ENCODE data around the gene ALPL.

The ALPL gene

GRCh38 chr1:21604208-21604957, 95.2 kb downstream of the ALPL start:
- DNase-seq = no peak

- DNase-seq = no peak
These were observed 95.9 kb downstream of the ALPL start for GRCh38 chr1:21605012-21605715.

- no peak for DNase-seq
These were observed 96.9 kb downstream of the ALPL start for GRCh38 chr1:21605964-21606705.

- peak; percentile 24 to 65 for DNase-seq
These were observed 98.6 kb downstream of the ALPL start for GRCh38 chr1:21607549-21608529.

GRCh38 chr1:21608798-21609197, 99.6 kb downstream of the ALPL start:
- no peak for DNase-seq

GRCh38 chr1:21610027-21610426, 100.8 kb downstream of the ALPL start:
- no peak for DNase-seq

- DNase-seq = no peak
These were observed 102.0 kb downstream of the ALPL start for GRCh38 chr1:21610989-21611785.

GRCh38 chr1:21612057-21612456, 102.8 kb downstream of the ALPL start:
- no peak for DNase-seq

GRCh38 chr1:21613072-21613867, 104.0 kb downstream of the ALPL start:
- no peak for DNase-seq

- no peak for DNase-seq
These were observed 105.3 kb downstream of the ALPL start for GRCh38 chr1:21614419-21615115.

- DNase-seq = no peak
These were observed 107.1 kb downstream of the ALPL start for GRCh38 chr1:21616372-21616771.

GRCh38 chr1:21617126-21617738, 108.0 kb downstream of the ALPL start:
- no peak for DNase-seq

GRCh38 chr1:21618059-21618458, 108.8 kb downstream of the ALPL start:
- no peak for DNase-seq

GRCh38 chr1:21618561-21619374, 109.5 kb downstream of the ALPL start:
- no peak for DNase-seq

- no peak for DNase-seq
These were observed 110.2 kb downstream of the ALPL start for GRCh38 chr1:21619375-21619947.

- DNase-seq = no peak
These were observed 110.8 kb downstream of the ALPL start for GRCh38 chr1:21620011-21620410.

- DNase-seq = no peak
These were observed 111.3 kb downstream of the ALPL start for GRCh38 chr1:21620496-21620895.

GRCh38 chr1:21621051-21621450, 111.8 kb downstream of the ALPL start:
- no peak for DNase-seq
